ENCODE results near the gene MBOAT2.

The MBOAT2 gene

GRCh38 chr2:8822218-8822617 is 181.3 kb downstream of the MBOAT2 start:
- DNase-seq (ENCODE audit: low spot score): no peak

GRCh38 chr2:8821276-8822217 is 181.9 kb downstream of the MBOAT2 start:
- no peak for DNase-seq (ENCODE audit: low spot score)

- no peak for DNase-seq (ENCODE audit: low spot score)
Measured at GRCh38 chr2:8819948-8820347, 183.5 kb downstream of the MBOAT2 start.

- DNase-seq (ENCODE audit: low spot score): no peak
Measured at GRCh38 chr2:8819194-8819593, 184.3 kb downstream of the MBOAT2 start.

GRCh38 chr2:8817221-8817620 is 186.3 kb downstream of the MBOAT2 start:
- DNase-seq (ENCODE audit: low spot score): no peak

GRCh38 chr2:8806885-8807704 is 196.4 kb downstream of the MBOAT2 start:
- DNase-seq (ENCODE audit: low spot score): peak; percentile 24

GRCh38 chr2:8805278-8806210 is 197.9 kb downstream of the MBOAT2 start:
- no peak for DNase-seq (ENCODE audit: low spot score)

GRCh38 chr2:8803658-8804379 is 199.7 kb downstream of the MBOAT2 start:
- DNase-seq (ENCODE audit: low spot score): no peak

GRCh38 chr2:8802741-8803140 is 200.7 kb downstream of the MBOAT2 start:
- no peak for DNase-seq (ENCODE audit: low spot score)
